Neural progenitor cell (in vitro differentiated cells): Measurements from ENCODE around the gene ELMO1. TPM values are rescaled to one million over a fixed set of nuclear protein-coding genes. Genes with fewer than 3 reads are reported as not detected.

Experiments
- DNase-seq: peaks from one replicate; pipeline ENCODE4 v3.0.0-alpha.2; 2016; ENCODE audit warnings: low spot score
- H2AFZ ChIP-seq: fragments of 200-600 bp; sonication (generic); replicated peaks from 2 replicates; pipeline ENCODE4 v1.6.1; 2016; ENCODE audit warnings: antibody characterized with exemption
- H3F3A ChIP-seq: fragments of 200-600 bp; sonication (generic); 2 replicates; pipeline ENCODE4 v1.6.1; 2016; ENCODE audit warnings: antibody characterized with exemption, low read depth
- H3K27ac ChIP-seq: fragments of 200-600 bp; sonication (generic); 2 replicates; pipeline ENCODE4 v1.5.1; 2016; ENCODE audit warnings: mild to moderate bottlenecking
- H3K27me3 ChIP-seq: fragments of 200-600 bp; sonication (generic); 2 replicates; pipeline ENCODE4 v1.6.1; 2016; ENCODE audit warnings: mild to moderate bottlenecking, moderate library complexity
- H3K36me3 ChIP-seq: fragments of 200-600 bp; sonication (generic); 2 replicates; pipeline ENCODE4 v1.5.1; 2016
- H3K4me1 ChIP-seq: fragments of 200-600 bp; sonication (generic); 2 replicates; pipeline ENCODE4 v1.6.1; 2016; ENCODE audit warnings: mixed run types
- H3K4me2 ChIP-seq: fragments of 200-600 bp; sonication (generic); 2 replicates; pipeline ENCODE4 v1.6.1; 2016
- H3K4me3 ChIP-seq: fragments of 200-600 bp; sonication (generic); 2 replicates; pipeline ENCODE4 v1.5.1; 2016
- H3K79me2 ChIP-seq: fragments of 200-600 bp; sonication (generic); 2 replicates; pipeline ENCODE4 v1.6.1; 2016; ENCODE audit warnings: low read depth
- H3K9ac ChIP-seq: fragments of 200-600 bp; sonication (generic); 2 replicates; pipeline ENCODE4 v1.6.1; 2016
- H3K9me3 ChIP-seq: fragments of 200-600 bp; sonication (generic); 2 replicates; pipeline ENCODE4 v1.5.1; 2016; ENCODE audit warnings: low read depth
- H4K20me1 ChIP-seq: fragments of 200-600 bp; sonication (generic); 2 replicates; pipeline ENCODE4 v1.6.1; 2016; ENCODE audit warnings: low read depth
- H3K27ac Mint-ChIP-seq: 3 replicates; pipeline ENCODE4 v1.8.0; 2021; ENCODE audit warnings: mixed read lengths
- H3K27me3 Mint-ChIP-seq: 2 replicates; pipeline ENCODE4 v1.8.0; 2022; ENCODE audit warnings: low read depth, mild to moderate bottlenecking, inconsistent platforms, moderate library complexity, mixed read lengths; ENCODE audit not compliant: insufficient read depth
- H3K36me3 Mint-ChIP-seq: 3 replicates; pipeline ENCODE4 v1.8.0; 2021; ENCODE audit warnings: mixed read lengths
- H3K4me1 Mint-ChIP-seq: 3 replicates; pipeline ENCODE4 v1.8.0; 2021; ENCODE audit warnings: mixed read lengths
- H3K4me3 Mint-ChIP-seq: 3 replicates; pipeline ENCODE4 v1.8.0; 2021; ENCODE audit warnings: mild to moderate bottlenecking, moderate library complexity, mixed read lengths
- H3K9me3 Mint-ChIP-seq: 3 replicates; pipeline ENCODE4 v1.8.0; 2020; ENCODE audit warnings: mixed read lengths
- CTCF ChIP-seq: fragments of 200-600 bp; sonication (generic); IDR thresholded peaks from 2 replicates; pipeline ENCODE4 v1.5.1; 2017; ENCODE audit warnings: antibody characterized with exemption, mild to moderate bottlenecking
- EZH2 ChIP-seq: fragments of 200-600 bp; sonication (generic); IDR thresholded peaks from 2 replicates; pipeline ENCODE4 v1.6.1; 2017; ENCODE audit warnings: antibody characterized with exemption, mild to moderate bottlenecking, moderate library complexity
- EZH2phosphoT487 ChIP-seq: fragments of 200-600 bp; sonication (generic); IDR thresholded peaks from 2 replicates; pipeline ENCODE4 v1.6.1; 2017; ENCODE audit warnings: antibody characterized with exemption
- total RNA-seq: library from RNA; depleted of rRNA; stranded (reverse); fragments of >200 nt; gene quantifications from 2 replicates; pipeline ENCODE4 v1.2.3, GENCODE V29; 2015; ENCODE audit warnings: low replicate concordance

The ELMO1 gene
- total RNA-seq, 1 donor from 2014 or later: 22.0 TPM

- H3K4me1 Mint-ChIP-seq: peaks cover 5% of the 10 kb centered on the region
- peak overlapping the region; percentile 66 for H3K27ac ChIP-seq
- no peak overlapping the region for H3K9ac ChIP-seq
- H3K4me3 ChIP-seq: no peak overlapping the region
- peaks cover 4% of the 10 kb centered on the region for H3K36me3 Mint-ChIP-seq
- H3K36me3 ChIP-seq: no peaks in the 10 kb centered on the region
- peaks cover 26% of the 10 kb centered on the region for H3K4me1 ChIP-seq
- H3K79me2 ChIP-seq: no peaks in the 10 kb centered on the region
- H3K4me3 Mint-ChIP-seq: no peak overlapping the region
- peaks cover 5% of the 10 kb centered on the region for H3K27me3 Mint-ChIP-seq
- H3K9me3 ChIP-seq: no peaks in the 10 kb centered on the region
- TF ChIP-seq EZH2phosphoT487 (no peak), EZH2 (no peak), CTCF (no peak)
- peak; percentile 59 for DNase-seq
- peaks cover 2% of the 10 kb centered on the region for H3K9me3 Mint-ChIP-seq
- H3F3A ChIP-seq: peaks cover 15% of the 10 kb centered on the region
- no peak overlapping the region for H3K27ac Mint-ChIP-seq
- H4K20me1 ChIP-seq: peaks cover 6% of the 10 kb centered on the region
- H3K4me2 ChIP-seq: peak overlapping the region; percentile 1
- no peaks in the 10 kb centered on the region for H3K27me3 ChIP-seq
- H2AFZ ChIP-seq: no peak overlapping the region
These were observed 103.6 kb downstream of the ELMO1 start for GRCh38 chr7:37344886-37345579.

- H3K27me3 Mint-ChIP-seq: peaks cover 5% of the 10 kb centered on the region
- Histone ChIP-seq H3K4me2 (no peak overlapping the region), H3K79me2 (no peaks in the 10 kb centered on the region), H3K27me3 (no peaks in the 10 kb centered on the region), H3K27ac (no peak overlapping the region), H3K36me3 (no peaks in the 10 kb centered on the region), H2AFZ (no peak overlapping the region), H3K4me3 (no peak overlapping the region), H3K9ac (no peak overlapping the region), H3F3A (peaks cover 15% of the 10 kb centered on the region), H4K20me1 (peaks cover 9% of the 10 kb centered on the region), H3K9me3 (no peaks in the 10 kb centered on the region), H3K4me1 (peaks cover 26% of the 10 kb centered on the region)
- no peak for DNase-seq
- peaks cover 1% of the 10 kb centered on the region for H3K9me3 Mint-ChIP-seq
- no peak for TF ChIP-seq EZH2phosphoT487
- no peak for TF ChIP-seq EZH2
- no peak for TF ChIP-seq CTCF
- peaks cover 5% of the 10 kb centered on the region for H3K36me3 Mint-ChIP-seq
- no peak overlapping the region for H3K27ac Mint-ChIP-seq
- peaks cover 5% of the 10 kb centered on the region for H3K4me1 Mint-ChIP-seq
- no peak overlapping the region for H3K4me3 Mint-ChIP-seq
These were observed 105.8 kb downstream of the ELMO1 start for GRCh38 chr7:37342688-37343471.

- Histone ChIP-seq H3K4me2 (no peak overlapping the region), H3K9ac (no peak overlapping the region), H3K79me2 (no peaks in the 10 kb centered on the region), H3K9me3 (no peaks in the 10 kb centered on the region), H2AFZ (no peak overlapping the region), H4K20me1 (peaks cover 9% of the 10 kb centered on the region), H3K36me3 (no peaks in the 10 kb centered on the region), H3K27me3 (no peaks in the 10 kb centered on the region), H3K27ac (no peak overlapping the region), H3K4me3 (no peak overlapping the region), H3F3A (peaks cover 15% of the 10 kb centered on the region), H3K4me1 (peaks cover 26% of the 10 kb centered on the region)
- Mint-ChIP-seq H3K27me3 (peaks cover 5% of the 10 kb centered on the region), H3K4me3 (no peak overlapping the region), H3K4me1 (peaks cover 5% of the 10 kb centered on the region), H3K9me3 (no peaks in the 10 kb centered on the region), H3K36me3 (peaks cover 5% of the 10 kb centered on the region), H3K27ac (no peak overlapping the region)
- TF ChIP-seq CTCF (no peak), EZH2 (no peak)
- no peak for DNase-seq
These were observed 106.4 kb downstream of the ELMO1 start for GRCh38 chr7:37342176-37342687.
